DND-41 (cell line): ENCODE data around the gene THOC2.
A peak's percentile ranks its signal among the peaks of the same experiment; 100 is the strongest.
"Not testable (repeated sequence)": the region's sequence is repeated elsewhere in the genome, so short reads cannot be mapped to it uniquely, and the experiment has no call there.

ENCODE experiments used
- ATAC-seq: fragments of 200-7000 bp; cut with Tn5 transposase; 3 replicates; pipeline ENCODE4 v1.9.1; 2021; ENCODE audit warnings: low read depth; ENCODE audit not compliant: insufficient read depth
- DNase-seq: peaks from one replicate; pipeline ENCODE4 v3.0.0-alpha.2; 2020
- H2AFZ ChIP-seq: 2 replicates; pipeline ENCODE4 v1.6.0; 2012; ENCODE audit warnings: low read depth, low read length
- H3K27ac ChIP-seq: 2 replicates; pipeline ENCODE4 v1.5.1; 2012; ENCODE audit warnings: low read length, inconsistent platforms
- H3K27me3 ChIP-seq: fragments of 200-600 bp; sonication (generic); 2 replicates; pipeline ENCODE4 v1.6.0; 2012; ENCODE audit warnings: low read length, mild to moderate bottlenecking, inconsistent platforms; ENCODE audit not compliant: insufficient read depth, poor library complexity
- H3K36me3 ChIP-seq: 2 replicates; pipeline ENCODE4 v1.5.1; 2012; ENCODE audit warnings: low read length, inconsistent platforms; ENCODE audit not compliant: insufficient read depth
- H3K4me1 ChIP-seq: 2 replicates; pipeline ENCODE4 v1.5.1; 2012; ENCODE audit warnings: mild to moderate bottlenecking, low read length; ENCODE audit not compliant: insufficient read depth
- H3K4me2 ChIP-seq: 2 replicates; pipeline ENCODE4 v1.6.0; 2012; ENCODE audit warnings: mild to moderate bottlenecking, moderate library complexity, low read length, inconsistent platforms; ENCODE audit not compliant: insufficient read depth
- H3K4me3 ChIP-seq, 2 experiments: fragments of 200-600 bp in 1 of 2; shearing (Covaris generic) in 1 of 2; 2 replicates each; pipeline ENCODE4 v1.5.1; 2012 to 2016; ENCODE audit warnings: inconsistent platforms in 2 of 2, low read length in 2 of 2, mild to moderate bottlenecking in 2 of 2, low read depth in 1 of 2, moderate library complexity in 1 of 2
- H3K79me2 ChIP-seq: 2 replicates; pipeline ENCODE4 v1.6.0; 2012; ENCODE audit warnings: low read length, inconsistent platforms; ENCODE audit not compliant: insufficient read depth
- H3K9ac ChIP-seq: 2 replicates; pipeline ENCODE4 v1.6.0; 2012; ENCODE audit warnings: low read depth, mild to moderate bottlenecking, inconsistent platforms, low read length, moderate library complexity
- H3K9me3 ChIP-seq: 2 replicates; pipeline ENCODE4 v1.5.1; 2012; ENCODE audit warnings: low read length, moderate library complexity, mild to moderate bottlenecking, inconsistent platforms; ENCODE audit not compliant: insufficient read depth, severe bottlenecking
- H4K20me1 ChIP-seq: 2 replicates; pipeline ENCODE4 v1.6.0; 2012; ENCODE audit warnings: low read length; ENCODE audit not compliant: insufficient read depth
- CTCF ChIP-seq: IDR thresholded peaks from 2 replicates; pipeline ENCODE4 v1.5.1; 2012; ENCODE audit warnings: borderline replicate concordance, low read length, moderate library complexity, mild to moderate bottlenecking; ENCODE audit not compliant: poor library complexity, severe bottlenecking; ENCODE audit errors: extremely low read depth
- EZH2 ChIP-seq: IDR thresholded peaks from 3 replicates; pipeline ENCODE4 v1.6.1; 2012; ENCODE audit warnings: borderline replicate concordance, low read depth, mild to moderate bottlenecking, moderate library complexity, low read length, inconsistent platforms; ENCODE audit not compliant: severe bottlenecking

The THOC2 gene

DNA sequence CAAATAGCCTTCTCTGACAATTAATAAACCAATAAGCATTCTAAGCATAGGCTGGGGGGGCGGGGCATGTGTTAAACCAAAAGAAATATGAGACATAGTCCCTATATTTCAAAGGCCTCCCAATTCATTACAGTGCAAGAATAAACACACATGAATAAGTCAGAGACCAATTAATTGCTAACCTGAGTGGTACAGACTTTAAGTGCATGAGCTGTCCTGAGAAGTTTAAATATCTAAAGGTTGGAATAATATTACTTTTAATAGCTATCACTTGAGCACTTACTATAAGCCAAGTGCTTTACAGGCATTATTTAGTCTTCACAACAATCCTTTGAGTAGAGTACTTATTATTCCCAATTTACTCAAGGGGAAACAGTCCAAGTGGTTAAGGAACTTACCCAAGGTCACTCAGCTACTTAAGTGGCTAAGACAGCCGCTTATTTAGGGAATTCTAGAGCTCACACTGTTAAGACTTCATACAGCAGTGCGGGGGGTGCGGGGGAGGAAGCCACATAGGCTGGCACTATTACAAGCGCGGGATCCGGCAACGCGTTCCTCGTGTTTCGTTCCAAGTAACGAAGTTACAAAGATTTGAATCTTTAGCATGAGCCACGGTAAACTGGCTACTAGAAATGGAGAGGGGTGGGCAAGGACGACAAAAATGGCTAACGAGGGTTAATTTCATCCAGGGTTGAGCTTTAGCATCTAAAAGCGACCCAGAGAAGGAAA is 1.4 kb downstream of the THOC2 start:
- Histone ChIP-seq H3K36me3 (peaks cover 10% of the 10 kb centered on the region), H3K79me2 (peaks cover 69% of the 10 kb centered on the region), H4K20me1 (peaks cover 20% of the 10 kb centered on the region; the same call in 1 of the 2 replicates), H3K27ac (peak overlapping the region; percentile 97), H3K4me3 (peak overlapping the region; percentile 89 to 91), H2AFZ (peak overlapping the region; percentile 55; the same call in 1 of the 2 replicates), H3K4me2 (peak overlapping the region; percentile 85), H3K9me3 (no peaks in the 10 kb centered on the region), H3K9ac (peak overlapping the region; percentile 64), H3K4me1 (peaks cover 43% of the 10 kb centered on the region), H3K27me3 (no peaks in the 10 kb centered on the region)
- ATAC-seq (no peak), DNase-seq (peak; percentile 28)
- no peak for TF ChIP-seq EZH2
- TF ChIP-seq CTCF, result no peak

GRCh38 chrX:123728554-123728953 is 4.3 kb downstream of the THOC2 start:
- no peak for DNase-seq
- Histone ChIP-seq H3K79me2 (peaks cover 98% of the 10 kb centered on the region), H3K27me3 (no peaks in the 10 kb centered on the region), H3K4me2 (peak overlapping the region; percentile 18; the same call in 1 of the 2 replicates), H3K4me3 (no peak overlapping the region), H3K4me1 (peaks cover 43% of the 10 kb centered on the region), H3K9me3 (no peaks in the 10 kb centered on the region), H3K27ac (no peak overlapping the region), H2AFZ (no peak overlapping the region), H3K9ac (no peak overlapping the region), H4K20me1 (peaks cover 27% of the 10 kb centered on the region; the same call in 1 of the 2 replicates), H3K36me3 (peaks cover 11% of the 10 kb centered on the region)
- no peak for TF ChIP-seq EZH2
- no peak for TF ChIP-seq CTCF
- no peak for ATAC-seq

DNA sequence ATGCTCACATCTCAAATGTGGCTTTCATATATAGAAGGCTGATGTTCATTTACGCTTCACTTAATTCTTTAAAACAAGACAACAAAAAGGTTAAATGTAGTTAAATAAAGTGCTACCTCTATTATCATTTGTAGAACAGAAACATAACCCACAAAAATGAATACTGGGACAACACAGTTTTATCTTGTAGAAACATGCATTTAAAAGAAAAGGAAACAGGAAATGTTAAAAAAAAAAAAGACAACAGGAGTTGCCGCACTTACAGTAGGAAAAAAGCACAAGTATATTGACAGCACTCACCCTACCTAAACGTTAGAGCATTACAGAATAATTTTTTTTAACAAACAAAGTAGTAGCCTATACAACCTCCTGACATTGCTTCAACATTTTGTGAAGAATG is 4.8 kb downstream of the THOC2 start:
- Histone ChIP-seq H3K9ac (no peak overlapping the region), H4K20me1 (peaks cover 32% of the 10 kb centered on the region; the same call in 1 of the 2 replicates), H3K4me2 (peak overlapping the region; percentile 18; the same call in 1 of the 2 replicates), H2AFZ (no peak overlapping the region), H3K9me3 (no peaks in the 10 kb centered on the region), H3K4me3 (no peak overlapping the region), H3K4me1 (peaks cover 38% of the 10 kb centered on the region), H3K36me3 (peaks cover 11% of the 10 kb centered on the region), H3K27ac (no peak overlapping the region), H3K27me3 (no peaks in the 10 kb centered on the region), H3K79me2 (peaks cover 99% of the 10 kb centered on the region)
- ATAC-seq, result no peak
- no peak for TF ChIP-seq EZH2
- no peak for TF ChIP-seq CTCF
- DNase-seq, result no peak

GRCh38 chrX:123722193-123722592 is 10.7 kb downstream of the THOC2 start:
- not testable (repeated sequence) for H2AFZ ChIP-seq, H3K27ac ChIP-seq, H3K4me1 ChIP-seq, H3K9ac ChIP-seq, H3K9me3 ChIP-seq, H3K4me3 ChIP-seq, H3K27me3 ChIP-seq, ATAC-seq, H3K36me3 ChIP-seq, H3K4me2 ChIP-seq, DNase-seq
- Histone ChIP-seq H3K79me2 (peaks cover 100% of the 10 kb centered on the region), H4K20me1 (peaks cover 32% of the 10 kb centered on the region; the same call in 1 of the 2 replicates)
